Upper lobe of left lung (tissue), 6 donors: ENCODE results near the gene INO80D. TPM values are rescaled to one million over a fixed set of nuclear protein-coding genes. Genes with fewer than 3 reads are reported as not detected.

Source experiments
- ATAC-seq, 2 donors: fragments of 200-7000 bp; cut with Tn5 transposase; one replicate each; pipeline ENCODE4 v1.9.1; 2022; ENCODE audit warnings: mild to moderate bottlenecking in 2 of 2, moderate library complexity in 2 of 2; ENCODE audit not compliant: low FRiP score in 2 of 2
- DNase-seq, 2 donors: peaks; one replicate each; pipeline ENCODE4 v3.0.0-alpha.2; 2019 to 2020
- H3K27ac ChIP-seq, 4 donors: fragments of 200-600 bp; sonication (generic); one replicate each; pipeline ENCODE4 v1.5.1; 2016 to 2019
- H3K27me3 ChIP-seq, 4 donors: fragments of 200-600 bp; sonication (generic); one replicate each; pipeline ENCODE4 v1.5.1; 2017 to 2019
- H3K36me3 ChIP-seq, 4 donors: fragments of 200-600 bp; sonication (generic); one replicate each; pipeline ENCODE4 v1.5.1; 2016 to 2019
- H3K4me1 ChIP-seq, 4 donors: fragments of 200-600 bp; sonication (generic); one replicate each; pipeline ENCODE4 v1.5.1; 2018 to 2019
- H3K4me3 ChIP-seq, 4 donors: fragments of 200-600 bp; sonication (generic); one replicate each; pipeline ENCODE4 v1.5.1; 2017 to 2019; ENCODE audit warnings: mild to moderate bottlenecking in 2 of 4, moderate library complexity in 1 of 4
- H3K9me3 ChIP-seq, 4 donors: fragments of 200-600 bp; sonication (generic); one replicate each; pipeline ENCODE4 v1.5.1; 2018 to 2019
- EP300 ChIP-seq, 4 donors: sonication (generic); formaldehyde crosslinking; IDR thresholded peaks; one replicate each; pipeline ENCODE4 v1.5.1; 2017; ENCODE audit warnings: antibody characterized with exemption in 4 of 4, control low read depth in 2 of 4
- POLR2A ChIP-seq, 4 donors: fragments of 450-650 bp; IDR thresholded peaks; one replicate each; pipeline ENCODE4 v1.5.1; 2016 to 2017; ENCODE audit warnings: antibody characterized with exemption in 4 of 4, mild to moderate bottlenecking in 2 of 4
- POLR2AphosphoS5 ChIP-seq, 2 donors: sonication (generic); formaldehyde crosslinking; IDR thresholded peaks; one replicate each; pipeline ENCODE4 v1.5.1; 2017; ENCODE audit warnings: antibody characterized with exemption in 2 of 2
- WGBS, 2 donors: methylation state at CpG; one replicate each; pipeline ENCODE4 v1.1.5; 2017 to 2018; 5-methylcytosine and 5-hydroxymethylcytosine counted together
- total RNA-seq, 6 donors: library from RNA; depleted of rRNA in 4 of 6; stranded (reverse); fragments of >200 nt in 4 of 6; gene quantifications; one replicate each; pipeline versions ENCODE4 v1.1.0 to v1.2.1, GENCODE V29; 2016 to 2021
- TF ChIP-seq, protein P1 (sequence below), 6 experiments: fragments of 450-650 bp in 4 of 6; fragments of 200-600 bp in 2 of 6; sonication (generic) in 2 of 6; IDR thresholded peaks; one replicate each; pipeline ENCODE4 v1.5.1; 2016 to 2019; ENCODE audit warnings: antibody characterized with exemption in 6 of 6
- donor health status: DM: no; HTN: no; CAD: no; lungs with moderate emphysema.
- donor health status: DM: no; HTN: yes; CAD: no; lungs with severe emphysema.

INO80D gene
- total RNA-seq, 6 donors from 2014 or later, result 13.0 to 50.3 (median 21.9) TPM

DNA sequence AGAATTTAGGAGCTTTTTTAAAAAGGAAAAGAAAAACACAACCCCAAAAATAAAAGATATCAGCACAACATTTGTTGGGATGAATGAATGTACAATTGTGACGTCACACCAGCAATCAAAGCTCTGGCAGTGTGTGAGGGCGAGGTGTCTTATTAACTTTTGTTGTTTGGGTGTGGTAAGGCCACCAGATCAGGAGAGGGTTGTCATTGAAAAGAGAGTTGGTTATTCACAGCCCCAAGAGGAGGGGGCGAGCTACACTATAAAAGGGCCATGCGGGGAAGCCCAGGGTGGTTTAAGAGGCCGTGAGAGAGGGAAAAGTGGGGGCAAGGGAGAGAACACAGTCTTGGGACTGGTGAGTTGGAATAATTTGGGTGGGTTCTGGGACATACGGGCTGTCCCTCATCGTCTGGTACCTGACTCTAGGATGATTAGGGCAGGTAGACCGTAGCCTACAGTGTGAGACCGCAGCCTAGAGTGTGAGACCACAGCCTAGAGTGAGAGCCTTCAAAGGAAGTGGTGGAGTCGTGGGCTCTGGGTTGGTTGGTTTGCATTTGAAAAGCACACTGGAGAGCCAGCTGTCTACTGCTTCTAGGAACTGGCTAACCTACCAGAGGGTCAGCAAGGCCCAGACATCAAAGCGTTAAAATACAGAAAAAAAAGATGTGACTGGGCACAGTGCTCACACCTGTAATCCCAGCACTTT lies 128.4 kb downstream of the INO80D start:
- ATAC-seq, result no peak

GRCh38 chr2:205954707-205955106 lies 131.3 kb downstream of the INO80D start:
- H3K27me3 ChIP-seq, result no peaks in the 10 kb centered on the region
- H3K27ac ChIP-seq, result no peak overlapping the region
- no peaks in the 10 kb centered on the region for H3K4me1 ChIP-seq
- TF ChIP-seq, protein P1, sequence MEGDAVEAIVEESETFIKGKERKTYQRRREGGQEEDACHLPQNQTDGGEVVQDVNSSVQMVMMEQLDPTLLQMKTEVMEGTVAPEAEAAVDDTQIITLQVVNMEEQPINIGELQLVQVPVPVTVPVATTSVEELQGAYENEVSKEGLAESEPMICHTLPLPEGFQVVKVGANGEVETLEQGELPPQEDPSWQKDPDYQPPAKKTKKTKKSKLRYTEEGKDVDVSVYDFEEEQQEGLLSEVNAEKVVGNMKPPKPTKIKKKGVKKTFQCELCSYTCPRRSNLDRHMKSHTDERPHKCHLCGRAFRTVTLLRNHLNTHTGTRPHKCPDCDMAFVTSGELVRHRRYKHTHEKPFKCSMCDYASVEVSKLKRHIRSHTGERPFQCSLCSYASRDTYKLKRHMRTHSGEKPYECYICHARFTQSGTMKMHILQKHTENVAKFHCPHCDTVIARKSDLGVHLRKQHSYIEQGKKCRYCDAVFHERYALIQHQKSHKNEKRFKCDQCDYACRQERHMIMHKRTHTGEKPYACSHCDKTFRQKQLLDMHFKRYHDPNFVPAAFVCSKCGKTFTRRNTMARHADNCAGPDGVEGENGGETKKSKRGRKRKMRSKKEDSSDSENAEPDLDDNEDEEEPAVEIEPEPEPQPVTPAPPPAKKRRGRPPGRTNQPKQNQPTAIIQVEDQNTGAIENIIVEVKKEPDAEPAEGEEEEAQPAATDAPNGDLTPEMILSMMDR (IDR thresholded peaks at IDR 0.05), result no peak
- TF ChIP-seq EP300 (IDR thresholded peaks at IDR 0.05) (no peak), POLR2A (IDR thresholded peaks at IDR 0.05) (no peak), POLR2AphosphoS5 (IDR thresholded peaks at IDR 0.05) (no peak)
- DNase-seq (no peak), ATAC-seq (no peak)
- no peak overlapping the region for H3K4me3 ChIP-seq
- 54 to 60% methylated on average over 5 of the region's 5 CpGs for WGBS, 2 donors
- H3K36me3 ChIP-seq, result no peaks in the 10 kb centered on the region
- no peaks in the 10 kb centered on the region for H3K9me3 ChIP-seq

More for the DNA sequence above, 128.4 kb downstream of the INO80D start:
- no peak overlapping the region for H3K27ac ChIP-seq
- H3K4me3 ChIP-seq, result no peak overlapping the region
- H3K36me3 ChIP-seq, result no peaks in the 10 kb centered on the region
- TF ChIP-seq, protein P1 (IDR thresholded peaks at IDR 0.05), result no peak
- TF ChIP-seq EP300 (IDR thresholded peaks at IDR 0.05) (no peak), POLR2A (IDR thresholded peaks at IDR 0.05) (no peak), POLR2AphosphoS5 (IDR thresholded peaks at IDR 0.05) (no peak)
- H3K4me1 ChIP-seq, result no peaks in the 10 kb centered on the region
- H3K27me3 ChIP-seq, result no peaks in the 10 kb centered on the region
- DNase-seq, result no peak
- 80 to 92% methylated on average over 11 of the region's 11 CpGs for WGBS, 2 donors
- no peaks in the 10 kb centered on the region for H3K9me3 ChIP-seq

DNA sequence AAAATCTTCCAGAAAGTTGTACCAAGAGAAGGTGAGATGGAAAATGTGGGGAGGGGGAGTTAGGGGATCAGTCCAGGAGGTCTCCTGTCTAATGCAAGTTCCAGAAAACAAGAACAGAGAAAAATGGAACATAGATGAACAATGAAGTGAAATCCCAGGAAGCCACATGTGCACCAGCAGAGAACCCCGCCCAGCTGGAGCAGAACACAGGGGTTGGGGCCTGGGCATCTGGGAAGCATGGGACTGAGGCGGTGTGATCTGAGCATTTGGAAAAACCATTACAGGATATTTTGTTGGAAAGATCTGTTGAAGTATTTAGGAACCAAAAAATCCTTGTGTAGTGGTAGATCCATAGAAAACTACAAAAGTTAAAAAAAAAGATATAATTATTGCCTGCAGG lies 133.7 kb downstream of the INO80D start:
- Histone ChIP-seq H3K36me3 (no peaks in the 10 kb centered on the region), H3K4me3 (no peak overlapping the region), H3K9me3 (no peaks in the 10 kb centered on the region), H3K4me1 (peaks cover 0 to 10% (median 4%) of the 10 kb centered on the region in 4 donors), H3K27ac (no peak overlapping the region), H3K27me3 (no peaks in the 10 kb centered on the region)
- ATAC-seq (no peak), DNase-seq (no peak)
- TF ChIP-seq, protein P1 (IDR thresholded peaks at IDR 0.05), result no peak
- TF ChIP-seq POLR2A (IDR thresholded peaks at IDR 0.05), result no peak
- WGBS, 2 donors, result 81 to 90% methylated on average over 2 of the region's 2 CpGs

DNA sequence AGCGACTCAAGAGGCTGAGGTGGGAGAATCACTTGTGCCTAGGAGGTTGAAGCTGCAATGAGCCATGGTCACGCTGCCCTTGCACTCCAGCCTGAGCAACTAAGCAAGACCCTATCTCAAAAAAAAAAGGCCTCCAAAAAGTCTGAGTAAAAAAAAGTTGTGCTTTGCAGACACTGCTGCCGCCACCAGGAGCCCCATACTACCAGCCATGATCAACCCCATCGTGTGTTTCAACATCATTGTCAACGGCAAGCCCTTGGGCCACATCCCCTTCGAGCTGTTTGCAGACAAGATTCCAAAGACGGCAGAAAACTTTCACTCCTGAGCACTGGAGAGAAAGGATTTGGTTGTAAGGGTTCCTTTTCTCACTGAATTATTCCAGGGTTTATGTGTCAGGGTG lies 137.1 kb downstream of the INO80D start:
- ATAC-seq (no peak), DNase-seq (no peak)
- H3K36me3 ChIP-seq, result no peaks in the 10 kb centered on the region
- H3K4me3 ChIP-seq, result no peak overlapping the region
- H3K4me1 ChIP-seq, result peaks cover 0 to 32% (median 12%) of the 10 kb centered on the region in 4 donors
- WGBS, 2 donors, result 64 to 87% methylated on average over 7 of the region's 7 CpGs
- H3K27me3 ChIP-seq, result no peaks in the 10 kb centered on the region
- no peak overlapping the region for H3K27ac ChIP-seq
- no peaks in the 10 kb centered on the region for H3K9me3 ChIP-seq
- TF ChIP-seq POLR2AphosphoS5 (IDR thresholded peaks at IDR 0.05) (no peak), POLR2A (IDR thresholded peaks at IDR 0.05) (no peak), EP300 (IDR thresholded peaks at IDR 0.05) (no peak)
- TF ChIP-seq, protein P1 (IDR thresholded peaks at IDR 0.05), result no peak

GRCh38 chr2:205948496-205948837 lies 137.5 kb downstream of the INO80D start:
- no peak overlapping the region for H3K27ac ChIP-seq
- ATAC-seq (no peak), DNase-seq (no peak)
- TF ChIP-seq EP300 (IDR thresholded peaks at IDR 0.05) (no peak), POLR2A (IDR thresholded peaks at IDR 0.05) (no peak), POLR2AphosphoS5 (IDR thresholded peaks at IDR 0.05) (no peak)
- TF ChIP-seq, protein P1 (IDR thresholded peaks at IDR 0.05), result no peak
- no peak overlapping the region for H3K4me3 ChIP-seq
- peaks cover 0 to 32% (median 12%) of the 10 kb centered on the region in 4 donors for H3K4me1 ChIP-seq
- H3K9me3 ChIP-seq, result no peaks in the 10 kb centered on the region
- H3K27me3 ChIP-seq, result no peaks in the 10 kb centered on the region
- 75 to 86% methylated on average over 3 to 5 of the region's 5 CpGs for WGBS, 2 donors
- no peaks in the 10 kb centered on the region for H3K36me3 ChIP-seq
